K562 (cell line): Measurements from ENCODE around the gene IGSF9. TPM values are rescaled to one million over a fixed set of nuclear protein-coding genes. Genes with fewer than 3 reads are reported as not detected.

Experiments
- ATAC-seq: fragments of 200-7000 bp; cut with Tn5 transposase; 3 replicates; pipeline ENCODE4 v1.9.1; 2020; ENCODE audit warnings: moderate library complexity
- BruUV-seq: library from RNA; stranded (reverse); fragments of 400-500 nt; replicated peaks from 2 replicates; lab custom pipeline; 2021; lab: Mats Ljungman, UMichigan
- CTCF ChIA-PET: fragments of 300-600 bp; formaldehyde crosslinking; extraction: SDS; loops from one replicate; lab custom pipeline; 2021; ENCODE audit warnings: low intra/inter-chr PET ratio; lab: Yijun Ruan, JAX
- POLR2A ChIA-PET: fragments of 300-600, 350-650 bp; sonication (Branson Sonifier 250); formaldehyde crosslinking; extraction: SDS; loops from one replicate; lab custom pipeline; 2021; ENCODE audit warnings: antibody characterized with exemption, inconsistent platforms; lab: Yijun Ruan, JAX
- DNase-seq, 4 experiments: peaks; one replicate each; pipeline versions ENCODE4 v3.0.0 to v3.0.0-alpha.2; 2011 to 2018; ENCODE audit warnings: low spot score in 3 of 4, mixed read lengths in 3 of 4; ENCODE audit errors: extremely low read depth in 1 of 4
- FAIRE-seq: peaks from 2 replicates; lab custom pipeline; 2011; peaks lifted over from hg19 to GRCh38; lab: Jason Lieb, UNC
- H2AFZ ChIP-seq: 2 replicates; pipeline ENCODE4 v1.6.0; 2011; ENCODE audit warnings: low read depth, low read length, control low read depth, inconsistent platforms
- H3K27ac ChIP-seq: fragments of 200-600 bp; 3 replicates; pipeline ENCODE4 v1.8.0; 2011; ENCODE audit warnings: low read depth, mild to moderate bottlenecking, control low read depth, inconsistent platforms, low read length, moderate library complexity, mixed read lengths; ENCODE audit errors: extremely low read depth
- H3K27me3 ChIP-seq, 2 experiments: fragments of 300-600 bp in 1 of 2; 2 replicates in 1 of 2; 3 replicates in 1 of 2; pipeline versions ENCODE4 v1.6.0 to v1.8.0; 2011; ENCODE audit warnings: inconsistent platforms in 2 of 2, low read length in 2 of 2, mild to moderate bottlenecking in 1 of 2, mixed read lengths in 1 of 2, moderate library complexity in 1 of 2; ENCODE audit not compliant: control insufficient read depth in 2 of 2, insufficient read depth in 2 of 2
- H3K36me3 ChIP-seq: fragments of 300-600 bp; 3 replicates; pipeline ENCODE4 v1.8.0; 2011; ENCODE audit warnings: mild to moderate bottlenecking, low read length, inconsistent platforms; ENCODE audit not compliant: control insufficient read depth, insufficient read depth
- H3K4me1 ChIP-seq, 2 experiments: fragments of 200-600 bp in 1 of 2; replicated peaks in 1 of 2; 2 replicates in 1 of 2; 3 replicates in 1 of 2; pipeline versions ENCODE4 v1.5.1 to v1.8.0; 2011; ENCODE audit warnings: inconsistent platforms in 2 of 2, low read length in 2 of 2, mild to moderate bottlenecking in 1 of 2, mixed read lengths in 1 of 2, moderate library complexity in 1 of 2; ENCODE audit not compliant: control insufficient read depth in 2 of 2, insufficient read depth in 2 of 2
- H3K4me2 ChIP-seq: 2 replicates; pipeline ENCODE4 v1.6.1; 2011; ENCODE audit warnings: low read length, control low read depth, inconsistent platforms, mixed read lengths; ENCODE audit not compliant: insufficient read depth
- H3K4me3 ChIP-seq: fragments of 200-600 bp; sonication (generic), shearing (Covaris generic); 2 replicates; pipeline ENCODE4 v1.5.1; 2016; ENCODE audit warnings: control low read depth, inconsistent platforms
- H3K79me2 ChIP-seq: fragments of 200-600 bp; 3 replicates; pipeline ENCODE4 v1.8.0; 2011; ENCODE audit warnings: low read length, inconsistent platforms; ENCODE audit not compliant: control insufficient read depth, insufficient read depth
- H3K9ac ChIP-seq, 2 experiments: 2 replicates each; pipeline versions ENCODE4 v1.6.0 to v1.6.1; 2011; ENCODE audit warnings: low read depth in 2 of 2, low read length in 2 of 2, control low read depth in 1 of 2, inconsistent platforms in 1 of 2, mild to moderate bottlenecking in 1 of 2, mixed read lengths in 1 of 2; ENCODE audit not compliant: insufficient read depth in 1 of 2
- H3K9me1 ChIP-seq: one replicate; pipeline ENCODE4 v1.6.0; 2011; ENCODE audit warnings: inconsistent platforms, mild to moderate bottlenecking, low read length, moderate library complexity; ENCODE audit not compliant: control insufficient read depth, insufficient read depth
- H3K9me3 ChIP-seq: replicated peaks from 2 replicates; pipeline ENCODE4 v1.5.1; 2011; ENCODE audit warnings: low read depth, low read length, inconsistent platforms; ENCODE audit not compliant: control insufficient read depth, insufficient read depth
- H4K20me1 ChIP-seq: replicated peaks from 2 replicates; pipeline ENCODE4 v1.6.1; 2011; ENCODE audit warnings: low read length, inconsistent platforms, mixed read lengths; ENCODE audit not compliant: control insufficient read depth, insufficient read depth
- ARID4B ChIP-seq: sonication (generic); formaldehyde crosslinking; IDR thresholded peaks from 2 replicates; pipeline ENCODE4 v1.8.0; 2022; ENCODE audit warnings: mild to moderate bottlenecking, missing genetic modification reagents
- ATF2 ChIP-seq: sonication (generic); formaldehyde crosslinking; IDR thresholded peaks from 2 replicates; pipeline ENCODE4 v1.8.1; 2022; ENCODE audit warnings: missing genetic modification reagents
- HCFC1 ChIP-seq: IDR thresholded peaks from 2 replicates; pipeline ENCODE4 v1.6.1; 2012; ENCODE audit warnings: low read depth, low read length, improper control_type of control experiment
- HMGN3 ChIP-seq: IDR thresholded peaks from 2 replicates; pipeline ENCODE4 v1.6.1; 2011; ENCODE audit warnings: borderline replicate concordance, low read depth, mild to moderate bottlenecking, mixed read lengths, low read length; ENCODE audit not compliant: insufficient read length; ENCODE audit errors: extremely low read depth
- ZNF408 ChIP-seq: fragments of 250-450 bp; sonication (Bioruptor Pico); IDR thresholded peaks from 2 replicates; pipeline ENCODE4 v1.4.0; 2020; ENCODE audit warnings: low read depth, mild to moderate bottlenecking, moderate library complexity
- WGBS: fragments of 100-300 bp; shearing (Covaris generic); methylation state at CpG from one replicate; pipeline ENCODE4 v1.1.6; 2016; ENCODE audit warnings: low coverage, mixed read lengths; ENCODE audit not compliant: insufficient coverage; ENCODE audit errors: missing lambda C conversion rate; 5-methylcytosine and 5-hydroxymethylcytosine counted together
- in situ Hi-C: fragments of 300-500 bp; cut with MboI; formaldehyde crosslinking; loops from 4 replicates; pipeline ENCODE4 v1.15.0; 2018; ENCODE audit warnings: inconsistent platforms, mixed read lengths
- intact Hi-C: fragments of 100-400 bp; cut with micrococcal nuclease; formaldehyde crosslinking; loops from 2 replicates; pipeline ENCODE4 v1.14.2; 2022
- polyA plus RNA-seq, 8 experiments: library from polyadenylated mRNA; depleted of rRNA in 4 of 8; stranded (reverse) in 5 of 8; unstranded in 3 of 8; fragments of >200 nt; fragmentation: Nextera tagmentation in 2 of 8; fragmentation: Illumina TruSeq in 1 of 8; extraction: Ambion mirVana in 2 of 8; extraction: Trizol in 1 of 8; gene quantifications; 2 replicates each; pipeline versions ENCODE4 v1.2.1 to v1.2.3, GENCODE V29; 2011 to 2014; ENCODE audit warnings: inconsistent platforms in 1 of 8, missing spikeins in 1 of 8
- total RNA-seq, 7 experiments: library from RNA; depleted of rRNA in 6 of 7; stranded (reverse); fragments of >200 nt in 6 of 7; fragmentation: Illumina TruSeq in 2 of 7; extraction: Trizol in 2 of 7; gene quantifications; 2 replicates each; pipeline versions ENCODE4 v1.2.1 to v1.2.3, GENCODE V29; 2011 to 2021; ENCODE audit warnings: low replicate concordance in 1 of 7

The IGSF9 gene
- total and polyA plus RNA-seq, 9 of the 15 experiments (the other 6 are each of a cell fraction or from before 2014, with no cell fraction given), result 0.03 to 0.29 (median 0.07) TPM; not detected in 1

- Histone ChIP-seq H3K9me1 (no peaks in the 10 kb centered on the region), H3K79me2 (no peaks in the 10 kb centered on the region), H3K9ac (no peak overlapping the region), H3K9me3 (no peaks in the 10 kb centered on the region)
- POLR2A ChIA-PET, result interaction anchor here (1.7 kb wide), 1 partner anchor 11 kb away, joined by 5 read pairs; the partner anchor contains the start of gene IGSF9
- in situ Hi-C loops, result loop anchor here (5.0 kb wide), 1 partner anchor 73 kb away; no protein-coding TSS in a partner anchor
- TF ChIP-seq HCFC1 (no peak), ATF2 (CRISPR knock-in tag) (no peak), ZNF408 (no peak), HMGN3 (no peak), ARID4B (CRISPR knock-in tag) (no peak)
- TF ChIP-seq, all 486 proteins: peak for 0
- no TSS peak for BruUV-seq
- no peak for FAIRE-seq
- Histone ChIP-seq H3K27ac (no peak overlapping the region), H3K4me1 (peaks cover 4 to 34% of the 10 kb centered on the region in 2 experiments; a peak in 4 of 5 replicates), H3K4me2 (no peak overlapping the region), H2AFZ (no peak overlapping the region), H3K36me3 (no peaks in the 10 kb centered on the region), H3K27me3 (peaks cover 11 to 57% of the 10 kb centered on the region in 2 experiments), H3K4me3 (no peak overlapping the region), H4K20me1 (peaks cover 3% of the 10 kb centered on the region; the same call in 1 of the 2 replicates)
- intact Hi-C loops, result loop anchor here (5.0 kb wide), 2 partner anchors 137 to 148 kb away; partner anchors contain the start of gene KCNJ9
- no peak for ATAC-seq
- DNase-seq, result no peak
- CTCF ChIA-PET, result interaction anchor here (6.5 kb wide), 1 partner anchor 72 kb away, joined by 75 read pairs; no protein-coding TSS in a partner anchor
- WGBS, result 7% methylated on average over 14 of the region's 14 CpGs
Measured at GRCh38 chr1:159934136-159935039, 11.0 kb downstream of the IGSF9 start.
